GM19035 (cell line): ENCODE results near the gene DOK6.
"Not testable (repeated sequence)": the region's sequence is repeated elsewhere in the genome, so short reads cannot be mapped to it uniquely, and the experiment has no call there.

Experiments used
- ATAC-seq: cut with Tn5 transposase; IDR thresholded peaks from one replicate; pipeline ENCODE4 v1.9.1; 2021; ENCODE audit not compliant: unreplicated experiment

DOK6 gene

GRCh38 chr18:69789794-69790193, 389.1 kb downstream of the DOK6 start:
- no peak for ATAC-seq

DNA sequence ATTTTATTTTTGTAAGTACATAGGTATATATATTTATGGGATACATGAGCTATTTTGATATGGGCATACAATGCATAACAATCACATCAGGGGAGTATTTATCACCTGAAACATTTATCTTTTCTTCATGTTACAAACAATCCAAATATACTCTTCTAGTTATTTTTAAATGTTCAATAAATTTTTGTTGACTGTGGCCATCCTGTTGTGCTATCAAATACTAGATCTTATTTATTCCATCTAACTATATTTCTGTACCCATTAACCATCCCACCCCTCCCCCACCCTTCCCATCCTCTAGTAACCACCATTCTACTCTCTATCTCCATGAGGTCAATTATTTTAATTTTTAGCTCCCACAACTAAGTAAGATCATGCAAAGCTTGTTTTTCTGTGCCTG, 390.0 kb downstream of the DOK6 start:
- ATAC-seq, result no peak

GRCh38 chr18:69795791-69796190, 395.1 kb downstream of the DOK6 start:
- no peak for ATAC-seq

- ATAC-seq, result no peak
Observed at GRCh38 chr18:69804776-69805501, 404.3 kb downstream of the DOK6 start.

GRCh38 chr18:69808399-69808798, 407.7 kb downstream of the DOK6 start:
- no peak for ATAC-seq

DNA sequence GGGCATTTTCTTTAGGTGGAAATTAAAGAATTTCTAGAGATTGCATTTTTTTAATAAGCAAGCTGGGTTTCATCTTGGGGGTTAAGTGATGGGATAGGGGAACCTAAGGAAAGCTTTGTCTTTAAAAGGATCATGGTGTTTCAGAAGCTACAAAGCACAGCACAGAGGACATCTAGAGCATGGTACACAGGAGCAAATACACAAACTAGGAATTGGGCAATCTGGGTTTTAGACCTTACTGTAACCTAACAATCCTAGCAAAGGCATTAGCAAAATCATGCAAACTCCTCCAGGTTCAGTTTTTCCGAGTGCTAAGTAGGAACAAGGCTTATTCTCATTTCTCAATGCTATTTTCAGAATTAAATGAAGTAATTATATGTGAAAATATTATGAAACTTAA, 412.9 kb downstream of the DOK6 start:
- no peak for ATAC-seq

- ATAC-seq, result no peak
Observed at GRCh38 chr18:69814861-69815385, 414.2 kb downstream of the DOK6 start.

- ATAC-seq, result no peak
Observed at GRCh38 chr18:69817335-69817940, 416.8 kb downstream of the DOK6 start.

DNA sequence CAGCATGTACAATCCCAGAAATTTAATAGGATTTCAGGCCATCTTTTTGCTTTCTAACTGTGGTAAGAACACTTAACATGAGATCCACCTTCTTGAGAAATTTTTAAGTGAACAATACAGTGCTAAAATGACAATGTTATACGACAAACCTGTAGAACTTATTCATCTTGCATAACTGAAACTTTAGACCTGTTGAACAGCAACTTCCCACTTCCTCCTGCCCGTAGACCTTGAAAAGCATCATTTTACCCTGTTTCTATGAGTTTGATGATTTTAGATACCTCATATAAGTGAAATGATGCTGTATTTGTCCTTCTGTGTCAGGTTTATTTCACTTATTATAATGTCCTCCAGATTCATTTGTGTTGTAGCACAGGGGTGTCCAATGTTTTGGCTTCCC, 418.8 kb downstream of the DOK6 start:
- no peak for ATAC-seq

DNA sequence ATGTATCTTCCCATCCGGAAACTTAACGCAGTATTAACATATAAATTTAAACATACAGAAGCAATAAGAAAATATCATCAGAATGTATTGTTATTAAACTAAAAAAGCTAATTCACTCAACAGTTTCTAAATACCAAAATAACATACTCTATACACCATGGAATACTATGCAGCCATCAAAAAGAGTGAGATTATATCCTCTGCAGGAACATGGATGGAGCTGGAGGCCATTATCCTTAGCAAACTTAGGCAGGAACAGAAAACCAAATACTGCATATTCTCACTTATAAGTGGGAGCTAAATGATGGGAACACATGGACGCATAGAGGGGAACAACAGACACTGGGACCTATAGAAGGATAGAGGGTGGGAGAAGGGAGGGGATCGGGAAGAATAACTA, 419.9 kb downstream of the DOK6 start:
- no peak for ATAC-seq

GRCh38 chr18:69830189-69830588, 429.5 kb downstream of the DOK6 start:
- ATAC-seq, result no peak

DNA sequence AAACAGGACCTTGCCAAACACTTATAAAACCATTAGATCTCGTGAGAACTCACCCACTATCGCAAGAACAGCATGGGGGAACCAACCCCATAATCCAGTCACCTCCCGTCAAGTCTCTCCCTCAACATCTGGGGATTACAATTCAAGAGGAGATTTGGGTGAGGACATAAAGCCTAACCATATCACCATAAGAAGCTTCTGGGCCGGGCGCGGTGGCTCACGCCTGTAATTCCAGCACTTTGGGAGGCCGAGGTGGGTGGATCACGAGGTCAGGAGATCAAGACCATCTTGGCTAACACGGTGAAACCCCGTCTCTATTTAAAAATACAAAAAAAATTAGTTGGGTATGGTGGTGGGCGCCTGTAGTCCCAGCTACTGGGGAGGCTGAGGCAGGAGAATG, 434.3 kb downstream of the DOK6 start:
- not testable (repeated sequence) for ATAC-seq

DNA sequence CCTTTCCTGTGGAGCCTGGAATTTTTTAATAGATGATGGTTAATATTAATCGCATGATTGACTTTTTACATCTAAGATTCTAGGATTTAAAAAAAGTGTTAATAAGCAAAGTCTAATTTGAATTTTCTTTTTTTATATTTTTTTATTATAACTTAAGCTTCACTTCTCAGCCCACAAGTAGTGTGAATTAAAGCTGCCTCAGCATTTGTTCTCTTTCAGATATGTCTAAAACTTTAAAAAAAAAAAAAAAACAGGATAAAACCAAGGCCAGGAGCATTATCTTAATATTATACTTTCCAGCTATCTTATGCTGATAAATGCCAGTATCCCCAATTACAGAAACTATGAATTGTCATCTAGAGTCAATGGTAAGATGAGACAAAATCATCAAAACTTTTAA, 437.3 kb downstream of the DOK6 start:
- ATAC-seq, result no peak

- no peak for ATAC-seq
Observed at GRCh38 chr18:69838620-69839411, 438.1 kb downstream of the DOK6 start.

DNA sequence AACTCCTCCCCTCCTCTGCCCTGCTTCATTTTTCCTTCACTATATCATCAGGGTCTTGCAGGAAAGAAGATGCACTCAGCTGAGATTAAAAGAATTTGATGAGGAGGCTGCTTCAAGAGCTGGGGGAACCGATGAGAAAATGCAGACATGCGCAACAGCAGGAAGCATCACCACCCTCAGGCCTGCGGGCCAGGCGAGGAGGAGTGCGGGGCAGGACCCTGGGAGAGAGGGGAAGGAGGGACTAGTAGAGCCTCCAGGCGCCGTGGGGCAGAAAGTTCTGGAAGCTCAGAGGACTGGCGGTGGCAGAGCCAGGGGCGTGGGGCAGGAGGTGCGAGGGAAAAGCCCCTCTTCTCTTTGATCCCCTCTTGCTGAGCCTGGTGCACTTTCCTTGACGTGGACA, 438.8 kb downstream of the DOK6 start:
- no peak for ATAC-seq

- no peak for ATAC-seq
Observed at GRCh38 chr18:69840001-69840400, 439.3 kb downstream of the DOK6 start.

DNA sequence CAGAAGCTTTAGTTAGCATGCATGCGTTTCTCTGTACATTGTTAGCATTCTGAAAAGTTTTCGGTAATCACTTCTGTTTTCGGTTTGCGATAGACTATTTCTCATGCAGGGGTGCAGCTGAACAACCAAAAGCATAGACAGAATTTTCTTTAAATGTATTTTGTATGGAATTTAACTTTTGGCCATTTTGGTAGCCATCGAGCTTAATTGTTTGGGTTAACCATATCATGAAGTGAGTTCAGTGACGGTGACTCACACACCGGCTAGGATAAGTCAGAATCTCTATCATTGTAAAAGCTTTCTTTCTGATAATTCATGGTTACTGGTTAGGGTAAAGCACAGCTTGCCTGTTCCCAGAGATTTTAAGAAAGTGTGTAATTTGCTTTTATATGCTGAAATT, 439.8 kb downstream of the DOK6 start:
- ATAC-seq, result no peak

GRCh38 chr18:69841117-69841516, 440.4 kb downstream of the DOK6 start:
- no peak for ATAC-seq

DNA sequence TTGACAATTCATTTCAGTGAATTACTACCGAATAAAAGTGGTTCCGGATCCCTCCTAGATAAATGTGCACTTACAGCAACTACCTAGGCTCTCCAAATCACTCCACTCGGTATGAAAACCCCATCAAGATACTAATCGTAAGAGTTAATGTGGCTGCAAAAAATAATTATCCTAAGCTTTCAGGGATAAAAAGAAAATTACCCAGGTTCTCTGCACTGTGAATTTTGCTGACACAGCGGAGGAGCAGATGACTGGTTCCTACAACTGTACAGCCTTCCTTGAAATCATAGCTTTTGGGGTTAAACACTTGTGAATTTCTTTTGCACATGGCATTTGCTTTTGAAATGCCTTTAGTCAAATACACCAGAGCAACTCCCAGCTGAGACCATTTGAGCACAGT, 442.3 kb downstream of the DOK6 start:
- no peak for ATAC-seq

DNA sequence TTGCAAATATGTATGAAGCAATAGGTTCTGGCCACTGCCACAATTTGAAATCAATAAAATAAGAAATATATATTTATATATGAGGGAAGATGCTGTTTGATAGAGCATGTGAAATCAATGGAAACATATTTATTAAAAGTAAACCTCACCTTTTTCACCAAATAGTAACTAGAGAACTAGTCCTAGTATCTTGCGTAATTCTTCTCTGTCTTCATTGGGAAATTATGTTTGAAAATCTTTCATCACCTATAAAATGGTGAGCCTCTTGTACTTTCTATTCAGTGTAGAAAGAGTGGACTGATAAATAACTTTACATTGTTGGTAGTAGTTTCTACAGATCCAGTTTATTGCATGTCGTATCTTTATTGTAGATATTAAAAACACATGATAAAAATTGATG, 444.0 kb downstream of the DOK6 start:
- no peak for ATAC-seq

DNA sequence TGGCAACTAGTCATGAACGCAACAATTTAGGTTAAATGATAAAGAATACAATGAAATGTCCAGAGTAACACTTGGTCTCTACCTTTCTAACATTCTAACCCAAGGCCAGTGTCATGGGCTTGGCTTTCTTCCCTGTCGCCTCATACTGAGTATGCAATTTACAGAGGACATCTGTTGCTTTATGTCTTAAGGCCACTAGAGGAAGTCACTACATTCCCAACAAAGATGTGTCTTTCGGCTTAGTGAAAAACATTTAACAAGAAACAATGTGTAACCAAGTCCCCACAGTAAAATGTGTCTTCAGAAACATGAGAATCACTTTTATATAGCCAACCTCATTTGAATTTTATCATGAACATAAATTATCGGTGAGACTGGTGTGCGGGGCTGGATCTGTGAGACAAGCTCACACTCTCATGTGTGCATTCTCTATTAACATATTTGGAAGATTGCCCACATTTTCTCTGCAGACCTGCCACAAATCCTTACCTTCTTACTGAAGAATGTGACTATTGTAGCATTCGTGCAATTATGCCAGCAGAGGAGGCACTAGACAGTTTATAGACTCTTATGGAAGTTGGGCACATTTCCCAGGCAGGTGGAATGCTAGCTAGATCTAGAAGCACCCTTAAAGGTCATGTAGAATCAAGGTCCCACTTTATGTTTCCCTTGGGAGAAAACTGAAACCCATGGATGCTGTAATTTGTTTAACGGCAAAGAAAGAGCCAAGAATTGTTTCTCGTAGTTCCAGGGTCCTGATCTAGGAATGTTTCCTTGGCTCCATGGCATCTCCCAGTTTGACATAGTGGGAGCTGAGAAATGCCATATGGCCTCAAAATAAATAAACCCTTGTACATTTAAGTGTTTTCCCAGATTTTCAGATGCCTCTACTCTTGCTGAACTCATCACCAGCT, 445.2 kb downstream of the DOK6 start:
- no peak for ATAC-seq
